Midbrain (tissue), 1 donor: ENCODE data around the gene APBA2.

Source experiments
- DNase-seq: peaks from one replicate; lab custom pipeline; 2025; lab: John Stamatoyannopoulos, UW

APBA2 gene

GRCh38 chr15:28983432-28984311, 97.9 kb downstream of the APBA2 start:
- DNase-seq: no peak

GRCh38 chr15:28984421-28985315, 98.9 kb downstream of the APBA2 start:
- DNase-seq: peak; percentile 91

GRCh38 chr15:28985316-28985645, 99.5 kb downstream of the APBA2 start:
- DNase-seq: no peak

- no peak for DNase-seq
These were observed 99.9 kb downstream of the APBA2 start for GRCh38 chr15:28985691-28986090.

GRCh38 chr15:28986108-28986507, 100.3 kb downstream of the APBA2 start:
- DNase-seq: no peak

- DNase-seq: no peak
These were observed 101.0 kb downstream of the APBA2 start for GRCh38 chr15:28986726-28987125.

- DNase-seq: no peak
These were observed 101.6 kb downstream of the APBA2 start for GRCh38 chr15:28987337-28987736.

- peak; percentile 78 for DNase-seq
These were observed 103.6 kb downstream of the APBA2 start for GRCh38 chr15:28989239-28989830.

GRCh38 chr15:28989896-28990295, 104.1 kb downstream of the APBA2 start:
- no peak for DNase-seq

- DNase-seq: peak; percentile 39
These were observed 104.6 kb downstream of the APBA2 start for GRCh38 chr15:28990390-28990789.

GRCh38 chr15:28991236-28992171, 105.7 kb downstream of the APBA2 start:
- no peak for DNase-seq

GRCh38 chr15:28992336-28992864, 106.6 kb downstream of the APBA2 start:
- DNase-seq: peak; percentile 32

- DNase-seq: peak; percentile 63
These were observed 107.4 kb downstream of the APBA2 start for GRCh38 chr15:28993051-28993719.

- DNase-seq: no peak
These were observed 107.9 kb downstream of the APBA2 start for GRCh38 chr15:28993720-28994053.

- DNase-seq: peak; percentile 76
These were observed 108.5 kb downstream of the APBA2 start for GRCh38 chr15:28994142-28994830.

- DNase-seq: peak; percentile 78
These were observed 109.2 kb downstream of the APBA2 start for GRCh38 chr15:28994831-28995596.

GRCh38 chr15:28995705-28996104, 109.9 kb downstream of the APBA2 start:
- DNase-seq: peak; percentile 51

- no peak for DNase-seq
These were observed 110.5 kb downstream of the APBA2 start for GRCh38 chr15:28996289-28996688.

- DNase-seq: no peak
These were observed 111.2 kb downstream of the APBA2 start for GRCh38 chr15:28996953-28997352.
